ENCODE results near the gene ANKLE1. TPM values are rescaled to one million over a fixed set of nuclear protein-coding genes. Genes with fewer than 3 reads are reported as not detected.

The ANKLE1 gene
- total RNA-seq, 2 donors from 2014 or later: 0.51 TPM; not detected in 1

DNA sequence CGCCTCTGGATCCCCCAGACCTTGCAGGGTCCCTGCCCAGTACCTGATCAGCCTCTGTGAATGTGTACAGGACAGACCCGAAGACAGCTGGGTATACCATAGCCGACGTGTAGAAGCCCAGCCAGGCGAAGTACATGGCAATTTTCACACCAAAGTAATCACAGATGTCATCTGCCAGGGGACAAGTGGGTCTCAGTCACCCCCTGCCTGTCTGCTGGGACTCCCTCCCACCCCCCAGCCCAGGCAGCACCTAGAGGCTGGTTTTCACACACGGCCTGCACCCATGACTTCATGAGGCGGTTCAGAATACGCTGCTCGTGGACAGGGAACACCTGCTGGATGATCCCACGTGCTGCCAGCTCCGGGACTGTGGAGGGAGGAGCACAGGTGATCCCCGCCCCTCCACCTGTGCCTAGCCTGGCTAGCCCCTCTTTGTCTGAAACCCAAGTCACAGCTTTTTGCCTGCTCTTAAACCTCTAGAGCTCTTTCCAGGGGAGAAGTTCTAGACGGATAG, 49.4 kb downstream of the ANKLE1 start:
- TF ChIP-seq, protein P1, sequence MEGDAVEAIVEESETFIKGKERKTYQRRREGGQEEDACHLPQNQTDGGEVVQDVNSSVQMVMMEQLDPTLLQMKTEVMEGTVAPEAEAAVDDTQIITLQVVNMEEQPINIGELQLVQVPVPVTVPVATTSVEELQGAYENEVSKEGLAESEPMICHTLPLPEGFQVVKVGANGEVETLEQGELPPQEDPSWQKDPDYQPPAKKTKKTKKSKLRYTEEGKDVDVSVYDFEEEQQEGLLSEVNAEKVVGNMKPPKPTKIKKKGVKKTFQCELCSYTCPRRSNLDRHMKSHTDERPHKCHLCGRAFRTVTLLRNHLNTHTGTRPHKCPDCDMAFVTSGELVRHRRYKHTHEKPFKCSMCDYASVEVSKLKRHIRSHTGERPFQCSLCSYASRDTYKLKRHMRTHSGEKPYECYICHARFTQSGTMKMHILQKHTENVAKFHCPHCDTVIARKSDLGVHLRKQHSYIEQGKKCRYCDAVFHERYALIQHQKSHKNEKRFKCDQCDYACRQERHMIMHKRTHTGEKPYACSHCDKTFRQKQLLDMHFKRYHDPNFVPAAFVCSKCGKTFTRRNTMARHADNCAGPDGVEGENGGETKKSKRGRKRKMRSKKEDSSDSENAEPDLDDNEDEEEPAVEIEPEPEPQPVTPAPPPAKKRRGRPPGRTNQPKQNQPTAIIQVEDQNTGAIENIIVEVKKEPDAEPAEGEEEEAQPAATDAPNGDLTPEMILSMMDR (IDR thresholded peaks at IDR 0.05): no peak
- H3K36me3 ChIP-seq: no peaks in the 10 kb centered on the region
- DNase-seq (ENCODE audit: low spot score): no peak
- peaks cover 0 to 42% of the 10 kb centered on the region in 2 donors for H3K4me1 ChIP-seq
- H3K9me3 ChIP-seq: no peaks in the 10 kb centered on the region
- no peak overlapping the region for H3K27ac ChIP-seq
- H3K4me3 ChIP-seq: no peak overlapping the region
- no peaks in the 10 kb centered on the region for H3K27me3 ChIP-seq

DNA sequence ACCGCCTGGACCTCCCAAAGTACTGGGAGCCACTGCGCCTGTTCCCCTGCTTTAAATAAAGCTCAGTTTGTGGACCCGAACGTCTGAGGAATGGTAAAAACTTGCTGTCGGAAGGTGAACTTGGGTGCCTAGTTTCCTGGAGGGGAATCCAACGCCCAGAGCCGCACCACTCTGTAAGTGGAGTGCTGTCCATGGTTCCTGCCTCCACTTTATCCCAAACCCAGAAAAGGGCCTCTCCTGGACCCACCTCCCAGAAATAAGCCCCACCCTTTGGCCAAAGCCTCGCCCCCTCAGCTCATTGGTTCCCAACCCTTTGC, 50.6 kb downstream of the ANKLE1 start:
- H3K4me3 ChIP-seq: no peak overlapping the region
- H3K9me3 ChIP-seq: no peaks in the 10 kb centered on the region
- TF ChIP-seq, protein P1 (IDR thresholded peaks at IDR 0.05): no peak
- no peak for DNase-seq (ENCODE audit: low spot score)
- no peaks in the 10 kb centered on the region for H3K36me3 ChIP-seq
- no peaks in the 10 kb centered on the region for H3K27me3 ChIP-seq
- no peak overlapping the region for H3K27ac ChIP-seq
- H3K4me1 ChIP-seq: peaks cover 0 to 41% of the 10 kb centered on the region in 2 donors

DNA sequence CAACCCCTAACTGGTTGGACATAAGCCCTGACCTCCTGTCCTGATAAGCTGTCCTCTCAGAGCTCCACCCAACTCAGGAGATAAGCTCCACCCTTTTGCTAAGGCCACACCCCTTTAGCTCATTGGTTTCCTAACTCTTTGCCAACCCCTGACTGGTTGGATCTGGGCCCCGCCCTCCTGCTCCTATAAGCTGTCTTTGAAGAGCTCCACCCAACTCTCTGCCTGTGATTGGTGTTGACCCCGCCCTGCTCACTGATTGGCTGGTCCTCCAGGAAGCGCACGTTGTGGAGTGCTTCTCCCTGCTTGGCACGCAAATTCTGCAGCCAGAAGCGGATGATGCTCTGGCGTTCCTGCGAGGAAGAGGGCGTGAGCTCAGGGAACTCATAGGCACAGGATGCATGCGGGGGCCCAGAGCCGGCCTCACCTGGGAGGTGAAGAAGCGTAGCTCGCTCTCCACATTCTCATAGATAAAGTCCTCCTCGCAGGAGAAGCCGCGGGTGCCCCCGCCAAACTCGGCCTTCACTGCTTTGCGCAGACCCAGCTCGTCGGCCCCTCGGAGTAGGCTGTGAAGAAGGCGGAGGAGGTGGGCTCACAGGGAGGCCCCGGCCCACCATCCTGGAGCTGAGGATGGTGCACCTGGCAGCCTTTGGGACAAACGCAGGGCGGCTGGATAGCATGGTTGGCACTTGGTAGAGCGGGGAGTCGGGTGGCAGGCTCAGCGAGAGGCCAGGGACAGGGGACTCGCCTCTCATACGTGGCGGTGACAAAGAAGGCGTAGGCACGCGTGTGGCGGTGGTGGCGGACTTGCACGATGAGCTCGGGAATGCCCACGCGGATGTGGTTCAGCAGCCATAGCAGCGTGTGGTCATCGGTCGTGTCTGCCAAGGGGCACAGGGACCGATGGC, 51.2 kb downstream of the ANKLE1 start:
- no peak overlapping the region for H3K4me3 ChIP-seq
- H3K4me1 ChIP-seq: peaks cover 0 to 45% of the 10 kb centered on the region in 2 donors
- H3K9me3 ChIP-seq: no peaks in the 10 kb centered on the region
- H3K27me3 ChIP-seq: no peaks in the 10 kb centered on the region
- TF ChIP-seq, protein P1 (IDR thresholded peaks at IDR 0.05): no peak
- DNase-seq (ENCODE audit: low spot score): no peak
- H3K27ac ChIP-seq: no peak overlapping the region
- H3K36me3 ChIP-seq: no peaks in the 10 kb centered on the region

DNA sequence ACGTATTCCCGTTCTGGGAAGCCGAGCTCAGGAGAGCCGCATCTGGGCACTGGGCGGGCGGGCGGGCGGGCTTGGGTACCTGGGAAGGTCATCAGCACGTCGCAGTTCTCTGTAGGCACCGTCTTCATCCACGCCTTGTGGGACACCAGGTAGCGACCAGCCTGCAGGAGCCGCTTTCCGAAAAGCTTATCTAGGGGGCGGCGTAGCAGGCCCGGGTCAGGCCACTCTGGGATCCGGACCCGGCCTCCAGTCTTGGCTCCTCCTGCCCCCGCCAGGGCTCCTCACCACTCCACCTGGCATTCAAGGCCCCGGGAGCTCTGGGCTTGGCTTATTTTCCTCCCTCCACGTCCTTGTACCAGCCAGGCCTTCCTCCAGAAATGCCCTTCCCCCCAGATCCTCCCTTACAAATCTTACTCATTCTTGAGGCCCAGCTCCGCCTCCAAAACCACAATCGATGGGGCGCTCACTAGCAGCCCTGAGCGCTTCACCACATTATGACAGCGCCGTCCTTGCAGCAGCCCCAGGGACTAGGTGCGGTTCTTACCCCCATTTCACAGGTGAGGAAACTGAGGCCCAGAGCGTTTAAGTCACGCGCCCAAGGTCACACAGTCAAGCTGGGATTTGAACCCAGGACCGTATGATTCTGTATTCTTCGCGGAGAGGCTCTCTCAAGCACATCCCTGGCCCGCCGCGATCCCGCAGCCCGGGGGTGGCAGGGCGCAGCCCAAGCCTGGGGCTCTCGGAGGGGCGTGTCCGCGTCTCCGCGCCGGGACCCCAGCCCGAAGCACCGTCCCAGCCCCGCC, 52.1 kb downstream of the ANKLE1 start:
- Histone ChIP-seq H3K27me3 (no peaks in the 10 kb centered on the region), H3K4me1 (peaks cover 0 to 45% of the 10 kb centered on the region in 2 donors), H3K27ac (peak overlapping the region; percentile 56 to 64), H3K36me3 (no peaks in the 10 kb centered on the region), H3K4me3 (peak overlapping the region; percentile 67 to 71), H3K9me3 (no peaks in the 10 kb centered on the region)
- DNase-seq (ENCODE audit: low spot score): no peak
- TF ChIP-seq, protein P1 (IDR thresholded peaks at IDR 0.05): no peak

DNA sequence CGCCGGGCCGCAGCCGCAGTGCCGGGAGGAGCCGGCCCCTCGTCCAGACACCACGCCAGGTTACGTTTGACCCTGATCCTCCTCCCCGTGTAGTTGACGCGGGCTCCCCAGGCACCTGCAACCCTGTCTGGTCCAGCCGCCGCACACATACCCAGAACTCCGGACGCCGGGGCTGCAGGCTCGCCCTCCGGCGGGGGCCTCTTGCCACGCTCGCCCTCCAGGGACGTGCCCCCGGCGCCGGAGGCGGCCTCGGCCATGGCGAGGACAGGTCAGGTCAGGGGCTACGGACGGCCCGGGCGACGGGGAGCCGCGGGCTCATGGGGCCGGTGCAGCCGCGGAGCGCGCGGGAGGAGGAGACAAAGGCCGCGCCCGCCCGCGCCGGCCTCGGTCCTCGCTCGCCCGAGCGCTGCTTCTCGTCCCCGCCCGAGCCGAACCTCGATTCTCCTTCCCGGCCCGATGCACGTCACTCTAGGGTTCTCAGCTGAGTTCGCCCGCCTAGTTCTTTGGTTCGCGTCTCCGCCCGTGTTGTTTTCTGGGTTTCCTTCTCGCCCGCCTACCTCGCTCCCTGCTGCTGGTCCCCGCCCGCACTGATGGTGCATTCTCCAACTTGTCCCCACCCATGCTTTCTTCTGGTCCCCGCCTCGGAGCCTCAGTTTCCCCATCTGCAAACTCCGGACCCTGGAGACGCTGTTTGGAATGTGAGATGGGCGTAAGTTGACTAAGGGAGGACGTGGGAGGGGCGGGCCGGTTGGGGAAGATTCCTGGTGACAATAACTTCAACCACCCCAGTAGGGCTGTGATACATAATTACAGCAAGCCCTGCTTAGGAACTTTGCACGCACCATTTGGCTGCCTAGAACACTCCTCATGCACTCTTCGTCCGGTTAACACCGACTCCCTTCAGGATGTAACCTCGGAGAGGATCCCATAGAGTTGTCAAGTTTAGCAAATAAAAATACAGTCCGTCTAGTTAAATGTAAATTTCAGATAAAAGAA, 53.0 kb downstream of the ANKLE1 start, which contains the start of gene ANO8:
Gene ANO8 (minus strand): TSS at position 442 of the 996 bp plus-strand sequence. CDS start 185 bp downstream, at position 257.
- TF ChIP-seq, protein P1 (IDR thresholded peaks at IDR 0.05): no peak
- Histone ChIP-seq H3K9me3 (no peaks in the 10 kb centered on the region), H3K4me3 (peak within 1 kb of the TSS; percentile 67 to 71), H3K36me3 (no peaks in the 10 kb centered on the region), H3K4me1 (peaks cover 0 to 41% of the 10 kb centered on the region in 2 donors), H3K27ac (peak within 1 kb of the TSS; percentile 56 to 64), H3K27me3 (no peaks in the 10 kb centered on the region)
- peak; percentile 93 for DNase-seq (ENCODE audit: low spot score)
